A673 (cell line): ENCODE measurements around the gene APOBEC2.

Experiments used
- EZH2 ChIP-seq: fragments of 200-600 bp; sonication (generic); IDR thresholded peaks from 2 replicates; pipeline ENCODE4 v1.6.1; 2017; ENCODE audit warnings: borderline replicate concordance, low read depth, mild to moderate bottlenecking, mixed read lengths, antibody characterized with exemption, low read length; ENCODE audit not compliant: poor library complexity, severe bottlenecking
- TF ChIP-seq, protein P1 (sequence below): fragments of 300-800, 200-600 bp; sonication (generic); conservative IDR thresholded peaks from 2 replicates; pipeline ENCODE4 v1.5.1; 2017; ENCODE audit warnings: low read depth, mild to moderate bottlenecking, antibody characterized with exemption, low read length, moderate library complexity, mixed read lengths

DNA sequence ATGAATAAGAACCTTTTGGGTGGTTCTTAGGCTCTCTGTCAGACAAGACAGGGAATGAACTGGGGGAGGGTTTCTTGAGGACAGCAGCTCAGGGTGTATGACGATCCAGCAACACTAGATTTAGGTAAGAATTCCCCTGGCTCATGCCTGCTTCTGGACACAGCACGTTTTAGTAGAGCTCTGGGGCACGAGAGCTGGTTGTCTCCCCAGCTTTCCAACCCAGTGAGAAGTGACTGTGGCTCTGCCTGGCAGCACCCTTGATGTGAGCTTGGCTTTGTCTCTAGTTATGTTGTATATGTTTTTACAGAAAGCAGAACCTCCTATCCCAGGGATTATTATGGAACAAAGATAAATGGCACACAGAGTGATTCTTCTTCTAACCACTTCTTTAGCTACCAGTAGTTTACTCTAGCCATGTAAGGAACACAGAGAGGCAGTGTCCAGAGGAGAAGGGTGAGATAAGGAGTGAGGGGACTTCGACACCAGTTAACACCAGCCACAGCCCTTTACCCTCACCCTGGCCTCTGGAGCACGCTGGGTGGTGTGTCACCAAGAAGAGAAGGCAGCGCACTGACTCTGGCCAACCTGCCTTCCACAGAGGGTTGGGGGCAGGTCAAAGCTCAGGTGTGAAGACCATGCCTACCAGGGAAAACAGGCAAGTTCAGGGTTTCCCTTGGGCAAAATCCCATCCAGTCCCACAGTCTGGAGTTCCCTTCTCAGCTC, 3.9 kb downstream of the APOBEC2 start:
- TF ChIP-seq, protein P1, sequence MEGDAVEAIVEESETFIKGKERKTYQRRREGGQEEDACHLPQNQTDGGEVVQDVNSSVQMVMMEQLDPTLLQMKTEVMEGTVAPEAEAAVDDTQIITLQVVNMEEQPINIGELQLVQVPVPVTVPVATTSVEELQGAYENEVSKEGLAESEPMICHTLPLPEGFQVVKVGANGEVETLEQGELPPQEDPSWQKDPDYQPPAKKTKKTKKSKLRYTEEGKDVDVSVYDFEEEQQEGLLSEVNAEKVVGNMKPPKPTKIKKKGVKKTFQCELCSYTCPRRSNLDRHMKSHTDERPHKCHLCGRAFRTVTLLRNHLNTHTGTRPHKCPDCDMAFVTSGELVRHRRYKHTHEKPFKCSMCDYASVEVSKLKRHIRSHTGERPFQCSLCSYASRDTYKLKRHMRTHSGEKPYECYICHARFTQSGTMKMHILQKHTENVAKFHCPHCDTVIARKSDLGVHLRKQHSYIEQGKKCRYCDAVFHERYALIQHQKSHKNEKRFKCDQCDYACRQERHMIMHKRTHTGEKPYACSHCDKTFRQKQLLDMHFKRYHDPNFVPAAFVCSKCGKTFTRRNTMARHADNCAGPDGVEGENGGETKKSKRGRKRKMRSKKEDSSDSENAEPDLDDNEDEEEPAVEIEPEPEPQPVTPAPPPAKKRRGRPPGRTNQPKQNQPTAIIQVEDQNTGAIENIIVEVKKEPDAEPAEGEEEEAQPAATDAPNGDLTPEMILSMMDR: no peak
- no peak for TF ChIP-seq EZH2
